Measurements from ENCODE around the gene ALPL. TPM values are rescaled to one million over a fixed set of nuclear protein-coding genes. Genes with fewer than 3 reads are reported as not detected.

ALPL gene
- total and polyA plus RNA-seq, 9 of the 15 experiments (the other 6 are each of a cell fraction or from before 2014, with no cell fraction given), result 0.04 to 0.38 (median 0.18) TPM; not detected in 4

DNA sequence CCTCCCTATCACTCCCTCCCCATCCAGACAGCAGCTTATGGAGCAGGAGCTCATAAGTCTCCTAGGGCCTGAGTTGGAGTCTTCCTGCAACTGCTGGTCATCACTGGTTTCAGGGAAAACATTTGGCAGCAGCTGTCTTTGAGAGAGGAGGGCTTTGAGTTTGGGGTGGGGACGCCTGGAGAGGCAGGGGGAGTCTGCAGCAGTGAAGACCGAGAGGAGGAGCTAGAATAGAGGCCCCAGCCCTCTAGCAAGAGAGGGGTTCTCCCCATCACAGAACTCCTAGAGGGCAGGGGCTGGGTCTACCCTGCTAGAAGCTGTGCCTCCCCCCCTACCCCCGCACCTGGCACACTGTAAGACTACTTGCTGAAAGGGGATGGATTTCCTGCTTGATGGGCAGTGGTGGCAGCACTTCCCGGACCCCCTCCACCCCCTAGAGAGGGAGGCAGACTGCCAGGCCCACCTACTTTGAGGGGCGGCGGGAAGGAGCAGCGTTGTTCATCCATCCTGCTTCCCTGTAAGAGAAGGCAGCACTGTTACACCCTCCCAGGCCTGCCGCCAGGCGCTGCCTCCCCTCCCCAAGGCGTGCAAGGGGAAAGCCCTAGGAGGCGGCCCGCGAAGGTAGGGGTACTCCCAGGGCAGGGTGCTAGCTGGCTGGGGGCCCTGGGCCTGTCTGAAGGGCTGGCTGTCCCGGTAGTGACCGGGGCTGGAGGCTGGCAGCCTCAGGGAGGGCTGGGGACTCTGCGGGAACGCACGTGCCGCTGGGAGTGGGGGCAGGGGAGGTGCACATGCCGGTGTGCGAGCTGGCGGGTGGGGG, 109.5 kb downstream of the ALPL start (continued):
- TF ChIP-seq CREB3 (tag; conservative IDR thresholded peaks at IDR 0.05; ENCODE audit: low read depth) (no peak), CBX2 (IDR thresholded peaks at IDR 0.05; ENCODE audit: insufficient read depth, low read length, poor library complexity, severe bottlenecking) (no peak), ETV1 (tag; conservative IDR thresholded peaks at IDR 0.05; ENCODE audit: low read depth) (no peak), NRF1 (conservative IDR thresholded peaks at IDR 0.05 in 1 of 2, IDR thresholded peaks at IDR 0.05 in 1 of 2) (no peak), ESRRB (CRISPR knock-in tag; IDR thresholded peaks at IDR 0.05; ENCODE audit: borderline replicate concordance) (no peak), NCOA6 (IDR thresholded peaks at IDR 0.05) (no peak), CGGBP1 (CRISPR knock-in tag; IDR thresholded peaks at IDR 0.05) (no peak), MEF2D (tag; conservative IDR thresholded peaks at IDR 0.05; ENCODE audit: low read depth) (no peak), ZNF253 (CRISPR knock-in tag; conservative IDR thresholded peaks at IDR 0.05) (no peak), PPARD (CRISPR knock-in tag; IDR thresholded peaks at IDR 0.05) (no peak), TEAD2 (tag; IDR thresholded peaks at IDR 0.05) (no peak), CREBBP (IDR thresholded peaks at IDR 0.05; ENCODE audit: low read depth, low read length) (no peak), TRIM24 (IDR thresholded peaks at IDR 0.05) (peak in 1 of 2 experiments; percentile 71; a peak in 2 of 4 replicates), KAT2B (IDR thresholded peaks at IDR 0.05; ENCODE audit: low read depth, low read length) (no peak), NCOA2 (IDR thresholded peaks at IDR 0.05; ENCODE audit: partially characterized antibody in 2 of 2) (no peak), DMBX1 (CRISPR knock-in tag; IDR thresholded peaks at IDR 0.05; ENCODE audit: borderline replicate concordance) (no peak), TAF7 (tag; IDR thresholded peaks at IDR 0.05) (no peak), SPI1 (IDR thresholded peaks at IDR 0.05; ENCODE audit: borderline replicate concordance, low read depth, low read length) (no peak)
- TF ChIP-seq, protein P1, sequence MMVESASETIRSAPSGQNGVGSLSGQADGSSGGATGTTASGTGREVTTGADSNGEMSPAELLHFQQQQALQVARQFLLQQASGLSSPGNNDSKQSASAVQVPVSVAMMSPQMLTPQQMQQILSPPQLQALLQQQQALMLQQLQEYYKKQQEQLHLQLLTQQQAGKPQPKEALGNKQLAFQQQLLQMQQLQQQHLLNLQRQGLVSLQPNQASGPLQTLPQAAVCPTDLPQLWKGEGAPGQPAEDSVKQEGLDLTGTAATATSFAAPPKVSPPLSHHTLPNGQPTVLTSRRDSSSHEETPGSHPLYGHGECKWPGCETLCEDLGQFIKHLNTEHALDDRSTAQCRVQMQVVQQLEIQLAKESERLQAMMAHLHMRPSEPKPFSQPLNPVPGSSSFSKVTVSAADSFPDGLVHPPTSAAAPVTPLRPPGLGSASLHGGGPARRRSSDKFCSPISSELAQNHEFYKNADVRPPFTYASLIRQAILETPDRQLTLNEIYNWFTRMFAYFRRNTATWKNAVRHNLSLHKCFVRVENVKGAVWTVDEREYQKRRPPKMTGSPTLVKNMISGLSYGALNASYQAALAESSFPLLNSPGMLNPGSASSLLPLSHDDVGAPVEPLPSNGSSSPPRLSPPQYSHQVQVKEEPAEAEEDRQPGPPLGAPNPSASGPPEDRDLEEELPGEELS (CRISPR knock-in tag; IDR thresholded peaks at IDR 0.05; ENCODE audit: borderline replicate concordance), result no peak
- TF ChIP-seq, protein P2, sequence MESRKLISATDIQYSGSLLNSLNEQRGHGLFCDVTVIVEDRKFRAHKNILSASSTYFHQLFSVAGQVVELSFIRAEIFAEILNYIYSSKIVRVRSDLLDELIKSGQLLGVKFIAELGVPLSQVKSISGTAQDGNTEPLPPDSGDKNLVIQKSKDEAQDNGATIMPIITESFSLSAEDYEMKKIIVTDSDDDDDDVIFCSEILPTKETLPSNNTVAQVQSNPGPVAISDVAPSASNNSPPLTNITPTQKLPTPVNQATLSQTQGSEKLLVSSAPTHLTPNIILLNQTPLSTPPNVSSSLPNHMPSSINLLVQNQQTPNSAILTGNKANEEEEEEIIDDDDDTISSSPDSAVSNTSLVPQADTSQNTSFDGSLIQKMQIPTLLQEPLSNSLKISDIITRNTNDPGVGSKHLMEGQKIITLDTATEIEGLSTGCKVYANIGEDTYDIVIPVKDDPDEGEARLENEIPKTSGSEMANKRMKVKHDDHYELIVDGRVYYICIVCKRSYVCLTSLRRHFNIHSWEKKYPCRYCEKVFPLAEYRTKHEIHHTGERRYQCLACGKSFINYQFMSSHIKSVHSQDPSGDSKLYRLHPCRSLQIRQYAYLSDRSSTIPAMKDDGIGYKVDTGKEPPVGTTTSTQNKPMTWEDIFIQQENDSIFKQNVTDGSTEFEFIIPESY (CRISPR knock-in tag; IDR thresholded peaks at IDR 0.05), result 0 out of 2 replicates have a peak, but pooled peaks have one; percentile 60
- TF ChIP-seq, protein P3, sequence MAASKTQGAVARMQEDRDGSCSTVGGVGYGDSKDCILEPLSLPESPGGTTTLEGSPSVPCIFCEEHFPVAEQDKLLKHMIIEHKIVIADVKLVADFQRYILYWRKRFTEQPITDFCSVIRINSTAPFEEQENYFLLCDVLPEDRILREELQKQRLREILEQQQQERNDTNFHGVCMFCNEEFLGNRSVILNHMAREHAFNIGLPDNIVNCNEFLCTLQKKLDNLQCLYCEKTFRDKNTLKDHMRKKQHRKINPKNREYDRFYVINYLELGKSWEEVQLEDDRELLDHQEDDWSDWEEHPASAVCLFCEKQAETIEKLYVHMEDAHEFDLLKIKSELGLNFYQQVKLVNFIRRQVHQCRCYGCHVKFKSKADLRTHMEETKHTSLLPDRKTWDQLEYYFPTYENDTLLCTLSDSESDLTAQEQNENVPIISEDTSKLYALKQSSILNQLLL (CRISPR knock-in tag; IDR thresholded peaks at IDR 0.05; ENCODE audit: borderline replicate concordance), result no peak
